ENCODE measurements around the gene WDR70.

DNA sequence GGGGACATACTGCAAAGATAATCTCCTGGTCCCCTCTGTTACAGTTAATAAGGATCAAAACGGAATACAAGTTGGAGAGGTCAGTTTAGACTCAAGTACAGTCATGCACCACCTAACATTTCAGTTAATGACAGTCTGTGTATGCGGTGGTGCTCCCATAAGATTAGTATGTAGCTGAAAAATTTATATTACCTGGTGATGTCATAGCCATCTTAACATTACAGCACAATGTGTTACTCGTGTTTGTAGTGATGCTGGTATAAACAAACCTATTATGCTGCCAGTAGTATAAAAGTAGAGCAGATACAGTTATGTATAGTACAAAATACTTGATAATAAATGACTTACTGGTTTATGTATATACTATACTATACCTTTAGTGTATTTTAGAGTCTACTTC is 252.8 kb downstream of the WDR70 start:
- TF ChIP-seq CTCF (conservative IDR thresholded peaks at IDR 0.05; ENCODE audit: low read length) (no peak), EZH2phosphoT487 (IDR thresholded peaks at IDR 0.05; ENCODE audit: borderline replicate concordance) (no peak)

All from Loucy (cell line).